ENCODE measurements around the gene ARHGAP10.

DNA sequence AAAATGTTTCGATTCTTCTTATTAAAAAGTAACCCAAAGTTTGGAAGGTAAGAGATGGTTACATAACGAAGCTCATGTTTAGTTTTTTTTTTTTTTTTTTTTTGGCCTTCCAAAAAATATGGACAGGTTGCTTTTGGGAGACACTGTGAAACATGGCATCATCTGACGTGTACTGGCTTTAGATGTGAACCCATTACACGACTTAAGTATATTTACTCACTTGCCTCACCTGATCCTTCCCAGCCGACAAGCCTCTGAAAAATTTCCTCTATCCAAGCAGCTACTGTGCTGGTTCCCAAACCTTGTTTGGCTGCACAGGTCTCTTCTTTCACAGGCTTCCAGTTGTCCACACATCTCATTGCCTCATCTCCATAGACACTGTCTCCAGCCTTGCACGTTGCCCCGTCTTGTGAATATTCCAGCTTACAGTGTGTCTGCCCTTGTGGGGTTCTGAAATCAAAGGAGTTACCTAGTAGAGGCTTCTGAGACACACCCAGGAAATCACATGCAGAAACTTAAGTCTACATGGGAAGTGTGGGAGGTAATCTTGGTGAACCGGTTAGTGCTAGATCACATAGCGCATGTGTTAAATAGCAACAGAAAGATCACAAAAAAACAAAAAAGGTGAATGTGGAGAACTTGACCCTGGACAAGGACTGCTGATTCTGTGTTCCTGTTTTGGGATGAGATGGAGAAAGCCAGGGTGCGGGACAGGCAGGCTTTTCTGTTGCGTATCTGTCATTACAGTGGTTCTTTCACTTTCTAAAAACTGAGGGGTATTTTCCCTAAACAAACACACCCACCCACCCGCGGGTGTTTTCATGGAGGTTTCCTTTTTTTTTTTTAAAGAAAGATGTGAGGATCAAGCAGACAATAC, 328.6 kb downstream of the ARHGAP10 start:
- TF ChIP-seq POLR2A (IDR thresholded peaks at IDR 0.05; ENCODE audit: low read length), result no peak
- TF ChIP-seq GATA1 (IDR thresholded peaks at IDR 0.05; ENCODE audit: low read depth, low read length), result no peak

Measured in erythroblast (primary cell).